BJ (cell line): ENCODE data around the gene GRB7. TPM values are rescaled to one million over a fixed set of nuclear protein-coding genes. Genes with fewer than 3 reads are reported as not detected.
"Not testable (repeated sequence)": the region's sequence is repeated elsewhere in the genome, so short reads cannot be mapped to it uniquely, and the experiment has no call there.

ENCODE experiments used
- CTCF ChIA-PET: fragments of 350-600 bp; formaldehyde crosslinking; extraction: SDS; loops from one replicate; lab custom pipeline; 2021; ENCODE audit warnings: antibody characterized with exemption, inconsistent platforms; lab: Yijun Ruan, JAX
- POLR2A ChIA-PET: fragments of 300-600 bp; sonication (Branson Sonifier 250); formaldehyde crosslinking; extraction: SDS; loops from one replicate; lab custom pipeline; 2021; ENCODE audit warnings: antibody characterized with exemption; lab: Charles Lee
- DNase-seq: peaks from one replicate; pipeline ENCODE4 v3.0.0-alpha.2; 2011; ENCODE audit warnings: low read depth
- H3K27me3 ChIP-seq: 2 replicates; pipeline ENCODE4 v1.6.0; 2011; ENCODE audit warnings: low read length; ENCODE audit not compliant: control insufficient read depth, insufficient read depth
- H3K36me3 ChIP-seq: 2 replicates; pipeline ENCODE4 v1.5.1; 2011; ENCODE audit warnings: low read length; ENCODE audit not compliant: control insufficient read depth, insufficient read depth
- H3K4me3 ChIP-seq: 2 replicates; pipeline ENCODE4 v1.5.1; 2011; ENCODE audit warnings: low read depth, mild to moderate bottlenecking, control low read depth, low read length
- polyA plus RNA-seq: library from polyadenylated mRNA; depleted of rRNA; stranded (reverse); fragments of >200 nt; gene quantifications from 2 replicates; pipeline ENCODE4 v1.2.3, GENCODE V29; 2011
- TF ChIP-seq, protein P1 (sequence below): IDR thresholded peaks from 2 replicates; pipeline ENCODE4 v1.5.1; 2011; ENCODE audit warnings: low read depth, mild to moderate bottlenecking, control low read depth, inconsistent platforms, low read length, moderate library complexity; ENCODE audit not compliant: insufficient read depth

Gene GRB7
- polyA plus RNA-seq, 1 experiment = 0.23 TPM

DNA sequence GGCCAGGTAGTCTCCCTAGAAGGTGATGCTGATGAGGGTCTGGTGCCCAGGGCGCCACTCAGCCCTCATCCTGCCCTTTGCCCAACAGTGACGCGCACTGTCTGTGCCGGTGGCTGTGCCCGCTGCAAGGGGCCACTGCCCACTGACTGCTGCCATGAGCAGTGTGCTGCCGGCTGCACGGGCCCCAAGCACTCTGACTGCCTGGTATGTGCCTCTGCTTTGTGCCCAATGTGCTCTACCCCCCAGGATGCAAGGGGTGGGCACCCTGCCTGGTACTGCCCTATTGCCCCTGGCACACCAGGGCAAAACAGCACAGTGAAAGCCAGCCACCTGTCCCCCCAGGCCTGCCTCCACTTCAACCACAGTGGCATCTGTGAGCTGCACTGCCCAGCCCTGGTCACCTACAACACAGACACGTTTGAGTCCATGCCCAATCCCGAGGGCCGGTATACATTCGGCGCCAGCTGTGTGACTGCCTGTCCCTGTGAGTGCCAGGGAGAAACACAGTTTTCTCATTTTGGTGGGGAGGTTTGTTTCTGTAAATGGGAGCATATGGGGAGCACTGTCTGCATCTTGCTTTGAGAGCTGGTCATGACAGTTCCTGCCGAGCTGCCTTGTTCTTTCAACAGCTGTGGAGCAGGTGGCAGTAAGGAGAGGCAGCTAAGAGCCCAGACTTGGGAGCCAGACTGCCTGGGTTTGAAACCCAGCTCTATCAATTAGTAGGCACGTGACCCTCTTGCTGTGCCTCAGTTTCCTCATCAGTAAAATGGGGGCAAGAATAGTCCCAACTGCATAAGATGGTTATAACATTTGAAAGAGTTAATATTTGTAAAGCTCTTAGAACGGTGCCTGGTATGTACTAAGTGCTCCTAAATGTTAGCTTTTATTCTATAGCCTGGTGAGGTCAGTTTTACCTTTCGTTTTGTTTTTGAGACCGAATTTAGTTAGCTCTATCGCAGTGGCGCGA, 27.5 kb upstream of the GRB7 start:
- peaks cover 36% of the 10 kb centered on the region for H3K36me3 ChIP-seq
- ChIA-PET POLR2A (no interaction called here), CTCF (interaction anchor here (0.5 to 2.3 kb wide), 4 partner anchors 8 to 62 kb away, joined by 3 to 7 read pairs (median 4); partner anchors contain the start of genes ERBB2 and MIEN1)
- TF ChIP-seq, protein P1, sequence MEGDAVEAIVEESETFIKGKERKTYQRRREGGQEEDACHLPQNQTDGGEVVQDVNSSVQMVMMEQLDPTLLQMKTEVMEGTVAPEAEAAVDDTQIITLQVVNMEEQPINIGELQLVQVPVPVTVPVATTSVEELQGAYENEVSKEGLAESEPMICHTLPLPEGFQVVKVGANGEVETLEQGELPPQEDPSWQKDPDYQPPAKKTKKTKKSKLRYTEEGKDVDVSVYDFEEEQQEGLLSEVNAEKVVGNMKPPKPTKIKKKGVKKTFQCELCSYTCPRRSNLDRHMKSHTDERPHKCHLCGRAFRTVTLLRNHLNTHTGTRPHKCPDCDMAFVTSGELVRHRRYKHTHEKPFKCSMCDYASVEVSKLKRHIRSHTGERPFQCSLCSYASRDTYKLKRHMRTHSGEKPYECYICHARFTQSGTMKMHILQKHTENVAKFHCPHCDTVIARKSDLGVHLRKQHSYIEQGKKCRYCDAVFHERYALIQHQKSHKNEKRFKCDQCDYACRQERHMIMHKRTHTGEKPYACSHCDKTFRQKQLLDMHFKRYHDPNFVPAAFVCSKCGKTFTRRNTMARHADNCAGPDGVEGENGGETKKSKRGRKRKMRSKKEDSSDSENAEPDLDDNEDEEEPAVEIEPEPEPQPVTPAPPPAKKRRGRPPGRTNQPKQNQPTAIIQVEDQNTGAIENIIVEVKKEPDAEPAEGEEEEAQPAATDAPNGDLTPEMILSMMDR = no peak
- no peak overlapping the region for H3K4me3 ChIP-seq
- DNase-seq = no peak
- no peaks in the 10 kb centered on the region for H3K27me3 ChIP-seq

DNA sequence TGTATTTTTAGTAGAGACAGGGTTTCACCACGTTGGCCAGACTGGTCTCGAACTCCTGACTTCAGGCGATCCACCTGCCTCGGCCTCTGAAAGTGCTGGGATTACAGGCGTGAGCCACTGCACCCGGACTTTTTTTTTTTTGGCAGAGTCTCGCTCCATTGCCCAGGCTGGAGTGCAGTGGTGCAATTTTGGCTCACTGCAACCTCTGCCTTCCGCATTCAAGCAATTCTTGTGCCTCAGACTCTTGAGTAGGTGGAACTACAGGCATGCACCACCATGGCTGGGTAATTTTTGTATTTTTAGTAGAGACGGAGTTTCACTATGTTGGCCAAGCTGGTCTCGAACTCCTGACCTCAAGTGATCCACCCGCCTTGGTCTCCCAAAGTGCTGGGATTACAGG, 26.7 kb upstream of the GRB7 start:
- not testable (repeated sequence) for H3K27me3 ChIP-seq, DNase-seq, H3K4me3 ChIP-seq
- peaks cover 44% of the 10 kb centered on the region for H3K36me3 ChIP-seq
- POLR2A ChIA-PET = interaction anchor here (0.6 kb wide), 1 partner anchor 75 kb away, joined by 3 read pairs; no protein-coding TSS in a partner anchor
- CTCF ChIA-PET = interaction anchor here (0.9 to 2.3 kb wide), 3 partner anchors 7 to 19 kb away, joined by 4 to 7 read pairs (median 5); partner anchors contain the start of genes ERBB2 and MIEN1

DNA sequence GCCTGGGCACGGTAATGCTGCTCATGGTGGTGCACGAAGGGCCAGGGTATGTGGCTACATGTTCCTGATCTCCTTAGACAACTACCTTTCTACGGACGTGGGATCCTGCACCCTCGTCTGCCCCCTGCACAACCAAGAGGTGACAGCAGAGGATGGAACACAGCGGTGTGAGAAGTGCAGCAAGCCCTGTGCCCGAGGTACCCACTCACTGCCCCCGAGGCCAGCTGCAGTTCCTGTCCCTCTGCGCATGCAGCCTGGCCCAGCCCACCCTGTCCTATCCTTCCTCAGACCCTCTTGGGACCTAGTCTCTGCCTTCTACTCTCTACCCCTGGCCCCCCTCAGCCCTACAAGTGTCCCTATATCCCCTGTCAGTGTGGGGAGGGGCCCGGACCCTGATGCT, 25.9 kb upstream of the GRB7 start:
- H3K4me3 ChIP-seq = no peak overlapping the region
- ChIA-PET CTCF (interaction anchor here (1.6 to 2.3 kb wide), 2 partner anchors 18 to 88 kb away, joined by 3 to 7 read pairs; partner anchors contain the start of gene MIEN1), POLR2A (no interaction called here)
- peaks cover 48% of the 10 kb centered on the region for H3K36me3 ChIP-seq
- TF ChIP-seq, protein P1 = no peak
- no peak for DNase-seq
- no peaks in the 10 kb centered on the region for H3K27me3 ChIP-seq

DNA sequence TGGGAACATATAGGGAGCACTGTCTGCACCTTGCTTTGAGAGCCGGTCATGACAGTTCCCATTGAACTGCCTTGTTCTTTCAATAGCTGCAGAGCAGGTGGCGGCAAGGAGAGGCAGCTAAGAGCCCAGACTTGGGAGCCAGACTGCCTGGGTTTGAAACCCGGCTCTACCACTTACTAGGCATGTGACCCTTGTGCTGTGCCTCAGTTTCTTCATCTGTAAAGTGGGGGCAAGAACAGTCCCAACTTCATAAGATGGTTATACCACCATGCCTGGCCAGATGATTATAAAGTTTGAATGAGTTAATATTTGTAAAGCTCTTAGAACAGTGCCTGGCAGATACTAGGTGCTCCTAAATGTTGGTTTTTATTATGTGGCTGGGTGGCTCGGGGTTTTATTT, 23.5 kb upstream of the GRB7 start:
- TF ChIP-seq, protein P1 = no peak
- CTCF ChIA-PET = interaction anchor here (1.0 to 1.9 kb wide), 4 partner anchors 9 to 93 kb away, joined by 3 to 6 read pairs (median 4); partner anchors contain the start of genes MIEN1 and PNMT
- no peak for DNase-seq
- Histone ChIP-seq H3K4me3 (no peak overlapping the region), H3K27me3 (no peaks in the 10 kb centered on the region), H3K36me3 (peaks cover 38% of the 10 kb centered on the region)
- POLR2A ChIA-PET = no interaction called here

DNA sequence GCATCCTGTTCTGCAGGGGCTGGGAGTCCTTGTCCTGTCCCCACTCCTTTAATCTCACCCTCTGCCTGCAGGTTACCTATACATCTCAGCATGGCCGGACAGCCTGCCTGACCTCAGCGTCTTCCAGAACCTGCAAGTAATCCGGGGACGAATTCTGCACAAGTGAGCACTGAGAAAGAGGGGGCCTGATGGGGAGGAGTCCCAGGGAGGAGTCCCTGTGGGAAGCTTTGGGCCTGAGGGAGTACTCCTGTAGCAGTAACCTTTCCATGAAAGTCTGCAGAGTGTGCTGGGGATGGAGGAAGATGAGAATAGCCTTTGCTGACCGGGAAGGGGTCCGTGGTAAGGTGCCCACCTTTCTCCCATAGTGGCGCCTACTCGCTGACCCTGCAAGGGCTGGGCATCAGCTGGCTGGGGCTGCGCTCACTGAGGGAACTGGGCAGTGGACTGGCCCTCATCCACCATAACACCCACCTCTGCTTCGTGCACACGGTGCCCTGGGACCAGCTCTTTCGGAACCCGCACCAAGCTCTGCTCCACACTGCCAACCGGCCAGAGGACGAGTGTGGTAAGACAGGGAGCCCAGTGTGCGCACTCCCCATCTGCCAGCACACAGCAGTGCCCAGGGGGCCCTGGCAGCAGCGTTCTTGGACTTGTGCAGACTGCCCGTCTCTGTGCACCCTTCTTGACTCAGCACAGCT, 22.2 kb upstream of the GRB7 start:
- DNase-seq = no peak
- no peaks in the 10 kb centered on the region for H3K27me3 ChIP-seq
- H3K36me3 ChIP-seq = peaks cover 33% of the 10 kb centered on the region
- POLR2A ChIA-PET = no interaction called here
- H3K4me3 ChIP-seq = no peak overlapping the region
- CTCF ChIA-PET = interaction anchor here (1.0 to 1.9 kb wide), 3 partner anchors 11 to 94 kb away, joined by 3 to 6 read pairs (median 5); partner anchors contain the start of gene MIEN1
- TF ChIP-seq, protein P1 = no peak
